Measurements from ENCODE around the gene RADIL.

RADIL gene

GRCh38 chr7:4880218-4880617 is 3.3 kb downstream of the RADIL start:
- DNase-seq = no peak

DNA sequence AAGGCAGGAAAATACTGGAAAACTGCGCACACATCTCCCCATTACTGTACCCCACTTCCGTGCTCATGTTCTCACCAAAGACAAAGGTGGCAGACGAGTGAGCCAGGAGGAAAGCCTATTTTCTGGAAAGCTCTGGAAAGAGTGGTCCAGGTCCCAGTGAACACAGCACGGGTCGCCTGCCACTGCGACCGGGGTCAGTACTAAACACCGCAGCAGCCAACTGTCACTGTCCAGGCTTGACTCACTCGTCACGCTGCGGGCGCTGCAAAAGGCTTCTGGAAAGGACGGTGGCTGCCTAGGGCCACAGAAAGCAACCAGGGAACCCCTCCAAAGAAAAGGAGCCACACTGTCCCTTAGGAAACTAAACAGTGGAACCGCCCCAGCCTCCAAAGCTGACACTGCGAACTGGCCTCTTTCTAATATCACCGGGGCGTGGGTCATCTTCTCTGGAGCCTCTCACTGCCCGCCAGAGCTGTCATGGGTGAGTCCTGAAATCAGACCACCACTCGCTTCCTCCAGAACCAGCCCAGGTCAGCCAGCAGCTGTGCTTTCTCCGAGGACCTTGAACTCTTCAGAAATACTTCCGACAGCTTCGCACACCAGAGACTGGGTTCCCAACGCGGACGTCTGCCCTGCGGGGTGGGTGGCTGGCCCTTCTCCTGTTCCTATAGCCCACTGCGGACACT is 4.0 kb downstream of the RADIL start:
- DNase-seq = no peak

- no peak for DNase-seq
These were observed 4.9 kb downstream of the RADIL start for GRCh38 chr7:4878336-4879335.

- no peak for DNase-seq
These were observed 6.9 kb downstream of the RADIL start for GRCh38 chr7:4876586-4876985.

DNA sequence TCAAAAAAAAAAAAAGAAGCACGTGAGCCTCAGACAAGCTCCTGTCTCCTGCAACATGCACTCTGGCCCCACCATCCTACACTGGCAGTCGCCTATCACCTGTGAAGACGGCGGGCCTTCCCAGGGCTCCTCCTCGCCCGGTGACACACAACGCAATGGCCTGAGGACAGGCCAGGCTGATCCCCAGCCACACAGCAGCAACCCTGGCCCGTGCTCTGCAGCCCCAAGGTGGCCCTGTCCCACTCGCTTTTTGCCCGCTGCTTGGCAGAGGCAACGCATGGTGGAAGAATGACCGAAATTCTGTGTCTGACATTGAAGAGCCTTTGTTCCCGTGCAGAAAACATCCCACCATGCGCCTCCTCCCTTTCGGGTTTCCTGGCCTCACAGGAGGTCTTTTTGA is 8.1 kb downstream of the RADIL start:
- no peak for DNase-seq

DNA sequence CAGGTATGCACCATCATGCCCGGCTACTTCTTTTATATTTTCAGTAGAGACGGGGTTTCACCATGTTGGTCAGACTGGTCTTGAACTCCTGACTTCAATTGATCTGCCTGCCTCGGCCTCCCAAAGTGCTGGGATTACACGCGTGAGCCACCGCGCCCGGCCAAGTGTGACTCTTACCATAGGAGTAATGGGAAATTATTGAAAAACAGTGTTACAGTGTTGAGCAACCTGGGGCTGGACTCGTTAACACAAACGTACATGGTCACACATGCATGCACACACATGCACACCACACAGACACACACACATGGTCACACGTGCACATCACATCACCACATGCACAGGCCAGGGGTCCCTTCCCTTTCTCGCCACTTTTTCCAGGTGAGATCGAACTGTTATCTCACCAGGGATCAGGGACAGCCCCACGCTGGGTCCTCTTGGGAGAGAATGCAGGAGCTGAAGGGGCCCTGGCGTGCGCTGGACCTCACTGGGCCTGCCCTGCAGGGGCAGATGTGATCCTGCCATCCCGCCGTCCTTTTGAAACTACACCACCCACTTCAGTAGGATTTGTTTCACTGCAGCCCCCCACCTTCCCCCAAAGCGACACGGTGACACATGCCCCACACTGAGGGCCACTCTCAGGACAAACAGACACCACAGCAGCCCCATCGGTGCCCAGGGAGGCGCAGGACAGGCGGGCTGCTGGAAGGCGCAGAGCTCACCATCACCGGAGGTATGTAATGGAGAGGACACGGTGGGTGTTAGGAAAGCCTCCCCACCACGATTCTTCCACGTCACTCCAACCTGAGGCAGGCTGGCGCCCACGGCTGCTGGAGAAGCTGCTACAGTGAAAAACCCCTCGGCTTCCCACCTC is 10.2 kb downstream of the RADIL start:
- no peak for DNase-seq

- no peak for DNase-seq
These were observed 11.4 kb downstream of the RADIL start for GRCh38 chr7:4871930-4872675.

DNA sequence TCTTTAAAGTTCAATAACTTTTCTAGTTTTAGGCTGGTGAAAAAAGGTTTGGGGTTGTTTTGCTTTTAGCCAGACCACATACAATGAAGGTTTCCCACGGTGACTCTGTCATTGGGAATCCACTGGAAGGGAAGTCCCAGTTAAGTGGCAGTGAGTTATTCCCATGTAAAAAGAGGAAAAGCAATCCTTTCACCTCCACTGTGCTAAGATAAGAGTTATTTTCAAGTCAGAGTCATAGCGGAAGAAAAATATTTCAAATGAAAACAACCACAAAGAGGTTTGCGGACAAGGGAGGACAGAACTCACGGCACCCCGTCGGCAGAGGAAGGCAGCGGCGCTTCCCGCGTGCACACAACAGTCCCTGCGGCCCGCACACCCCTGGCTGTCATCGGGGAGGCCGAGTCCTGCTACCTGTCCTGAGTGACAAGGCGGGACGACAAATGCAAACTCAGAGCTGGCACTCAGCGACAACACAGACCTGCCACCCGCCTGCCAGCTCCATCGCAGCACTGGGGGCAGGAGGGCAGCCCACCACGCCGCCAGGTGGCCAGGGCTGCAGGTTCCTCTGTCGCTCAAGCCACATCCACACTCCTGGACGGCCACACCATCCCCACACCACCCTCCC is 12.3 kb downstream of the RADIL start:
- no peak for DNase-seq

- no peak for DNase-seq
These were observed 15.0 kb downstream of the RADIL start for GRCh38 chr7:4868493-4868892.

DNA sequence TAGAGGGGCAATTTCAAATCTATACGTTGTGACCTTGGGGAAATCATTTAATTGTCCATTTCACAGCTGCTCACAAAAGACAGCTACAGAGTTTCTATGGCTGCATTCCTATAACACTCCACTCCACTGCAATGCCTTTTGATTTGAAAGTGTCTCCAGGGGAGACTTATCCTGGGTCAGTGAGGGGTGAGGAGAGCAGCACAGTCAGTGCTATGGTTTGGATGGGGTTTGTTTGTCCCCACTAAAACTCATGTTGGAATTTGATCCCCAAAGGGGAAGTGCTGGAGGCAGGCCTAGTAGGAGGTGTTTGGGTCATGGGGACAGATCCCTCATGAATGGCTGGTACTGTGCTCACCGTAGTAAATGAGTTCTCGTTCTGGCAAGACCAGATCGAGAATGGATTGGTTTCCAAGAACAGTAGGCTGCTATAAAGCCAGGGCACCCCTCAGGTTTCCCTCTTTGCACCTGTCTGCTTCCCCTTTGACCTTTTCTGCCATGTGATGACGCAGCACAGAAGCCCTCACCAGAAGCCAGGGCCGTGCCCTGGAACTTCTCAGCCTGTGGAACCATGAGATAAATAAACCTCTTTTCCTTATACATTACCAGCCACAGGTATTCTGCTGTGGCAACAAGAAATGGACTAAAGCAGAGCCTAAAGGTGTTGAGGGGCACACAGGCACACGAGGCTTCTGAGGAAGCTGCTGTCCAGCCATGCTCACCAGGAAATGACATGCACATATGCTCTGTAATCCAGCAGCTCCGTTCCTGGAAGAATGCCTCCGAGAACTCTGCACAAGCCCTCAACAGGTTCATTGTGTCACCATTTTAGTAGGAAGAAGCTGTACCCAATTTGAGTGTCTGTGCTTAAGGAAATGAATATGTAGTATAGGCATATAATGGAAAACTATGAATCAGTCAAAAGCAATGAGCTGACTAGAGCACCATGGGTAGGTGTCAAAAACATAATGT is 16.7 kb downstream of the RADIL start:
- no peak for DNase-seq

GRCh38 chr7:4862156-4862555 is 21.4 kb downstream of the RADIL start:
- no peak for DNase-seq

- DNase-seq = no peak
These were observed 21.8 kb downstream of the RADIL start, which contains the start of gene PAPOLB for GRCh38 chr7:4861673-4862072. PAPOLB (minus strand) TSS chr7:4862030; CDS start chr7:4861810, 220 bp downstream.

GRCh38 chr7:4861227-4861626 is 22.3 kb downstream of the RADIL start:
- no peak for DNase-seq

GRCh38 chr7:4857189-4857588 is 26.3 kb downstream of the RADIL start:
- no peak for DNase-seq

GRCh38 chr7:4856336-4857057 is 27.0 kb downstream of the RADIL start:
- no peak for DNase-seq

GRCh38 chr7:4854916-4855315 is 28.6 kb downstream of the RADIL start:
- DNase-seq = no peak

- no peak for DNase-seq
These were observed 31.8 kb downstream of the RADIL start for GRCh38 chr7:4851459-4852422.

GRCh38 chr7:4850262-4850795 is 33.2 kb downstream of the RADIL start:
- DNase-seq = no peak

Data from NCI-H1436 treated with DMSO at 0.1 percent for 48 hours (cell line).